Activated B cell treated with CpG ODN at 0.5 μM for 24 hours (primary cell): ENCODE measurements around the gene SART3. TPM values are rescaled to one million over a fixed set of nuclear protein-coding genes. Genes with fewer than 3 reads are reported as not detected.

ENCODE experiments used
- ATAC-seq: fragments of 200-7000 bp; cut with Tn5 transposase; one replicate; pipeline ENCODE4 v1.10.0; 2021; ENCODE audit warnings: low read depth, mild to moderate bottlenecking, moderate library complexity
- CTCF ChIA-PET: fragments of 350-600 bp; sonication (Branson Sonifier 250); formaldehyde crosslinking; loops from one replicate; lab custom pipeline; 2021; ENCODE audit warnings: antibody characterized with exemption; lab: Charles Lee
- POLR2A ChIA-PET: fragments of 350-600 bp; sonication (Branson Sonifier 250); formaldehyde crosslinking; loops from one replicate; lab custom pipeline; 2021; ENCODE audit warnings: antibody characterized with exemption; lab: Charles Lee
- DNase-seq: peaks from one replicate; pipeline ENCODE4 v3.0.0; 2022
- H3K27ac Mint-ChIP-seq: one replicate; pipeline ENCODE4 v1.8.0; 2020; ENCODE audit warnings: mixed read lengths
- H3K27me3 Mint-ChIP-seq: one replicate; pipeline ENCODE4 v1.8.0; 2021; ENCODE audit warnings: mixed read lengths
- H3K36me3 Mint-ChIP-seq: one replicate; pipeline ENCODE4 v1.8.0; 2021; ENCODE audit warnings: low read depth, mixed read lengths
- H3K4me1 Mint-ChIP-seq: one replicate; pipeline ENCODE4 v1.8.0; 2021; ENCODE audit warnings: mixed read lengths
- H3K4me3 Mint-ChIP-seq: one replicate; pipeline ENCODE4 v1.8.0; 2020; ENCODE audit warnings: mild to moderate bottlenecking, mixed read lengths
- H3K9me3 Mint-ChIP-seq: one replicate; pipeline ENCODE4 v1.8.0; 2020; ENCODE audit warnings: mixed read lengths
- intact Hi-C: fragments of 100-400 bp; cut with micrococcal nuclease; formaldehyde crosslinking; loops from one replicate; pipeline ENCODE4 v1.15.1; 2024
- total RNA-seq: library from RNA; stranded (reverse); gene quantifications from 2 replicates; pipeline ENCODE4 v1.2.3, GENCODE V29; 2022
- TF ChIP-seq, protein P1 (sequence below): fragments of 200-600 bp; IDR thresholded peaks from one replicate; pipeline ENCODE4 v1.8.0; 2022; ENCODE audit warnings: antibody characterized with exemption, mild to moderate bottlenecking

The SART3 gene
- total RNA-seq, 1 donor from 2014 or later: 107 TPM

DNA sequence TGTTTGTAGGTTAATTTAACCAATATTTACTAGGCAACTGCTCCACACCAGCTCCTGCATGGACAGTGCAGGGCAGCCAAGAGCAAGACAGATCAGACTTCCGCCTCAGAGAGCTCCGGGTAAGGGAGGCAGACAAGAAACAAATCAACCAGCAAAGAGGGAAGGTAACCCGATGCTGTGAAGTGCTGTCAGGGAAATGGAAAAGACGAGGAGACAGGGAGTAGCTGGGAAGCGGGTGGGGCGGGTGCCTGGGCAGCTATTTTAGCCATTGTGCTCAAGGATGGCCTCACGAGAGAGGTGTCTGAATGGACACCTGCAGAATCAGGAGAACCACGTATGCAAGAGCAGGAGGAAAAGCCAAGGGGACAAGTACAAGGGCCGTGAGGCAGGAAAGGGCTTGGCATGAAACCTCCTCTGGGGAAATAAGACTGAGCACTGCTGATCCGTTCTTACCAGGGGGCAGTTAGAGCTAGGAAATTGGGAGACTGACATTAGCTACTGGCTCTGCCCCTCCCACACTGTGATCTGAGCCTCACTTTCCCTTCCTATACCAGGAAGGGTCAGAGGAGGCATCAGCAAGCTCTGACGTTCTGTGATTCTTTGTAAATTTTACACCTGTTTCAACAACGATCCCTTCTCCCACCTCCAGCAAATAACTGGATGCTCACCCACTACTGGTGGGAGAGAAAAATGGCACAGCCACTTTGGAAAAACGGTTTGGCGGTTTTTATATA, 43.4 kb upstream of the SART3 start:
- intact Hi-C loops: no loop called here
- ChIA-PET POLR2A (no interaction called here), CTCF (interaction anchor here (0.8 kb wide), 1 partner anchor 13 kb away, joined by 3 read pairs; no protein-coding TSS in a partner anchor)
- TF ChIP-seq, protein P1, sequence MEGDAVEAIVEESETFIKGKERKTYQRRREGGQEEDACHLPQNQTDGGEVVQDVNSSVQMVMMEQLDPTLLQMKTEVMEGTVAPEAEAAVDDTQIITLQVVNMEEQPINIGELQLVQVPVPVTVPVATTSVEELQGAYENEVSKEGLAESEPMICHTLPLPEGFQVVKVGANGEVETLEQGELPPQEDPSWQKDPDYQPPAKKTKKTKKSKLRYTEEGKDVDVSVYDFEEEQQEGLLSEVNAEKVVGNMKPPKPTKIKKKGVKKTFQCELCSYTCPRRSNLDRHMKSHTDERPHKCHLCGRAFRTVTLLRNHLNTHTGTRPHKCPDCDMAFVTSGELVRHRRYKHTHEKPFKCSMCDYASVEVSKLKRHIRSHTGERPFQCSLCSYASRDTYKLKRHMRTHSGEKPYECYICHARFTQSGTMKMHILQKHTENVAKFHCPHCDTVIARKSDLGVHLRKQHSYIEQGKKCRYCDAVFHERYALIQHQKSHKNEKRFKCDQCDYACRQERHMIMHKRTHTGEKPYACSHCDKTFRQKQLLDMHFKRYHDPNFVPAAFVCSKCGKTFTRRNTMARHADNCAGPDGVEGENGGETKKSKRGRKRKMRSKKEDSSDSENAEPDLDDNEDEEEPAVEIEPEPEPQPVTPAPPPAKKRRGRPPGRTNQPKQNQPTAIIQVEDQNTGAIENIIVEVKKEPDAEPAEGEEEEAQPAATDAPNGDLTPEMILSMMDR: no peak
- no peak for DNase-seq
- Mint-ChIP-seq H3K36me3 (no peaks in the 10 kb centered on the region), H3K4me1 (no peaks in the 10 kb centered on the region), H3K4me3 (no peak overlapping the region), H3K27ac (no peak overlapping the region), H3K27me3 (peaks cover 8% of the 10 kb centered on the region), H3K9me3 (no peaks in the 10 kb centered on the region)
- ATAC-seq: no peak

DNA sequence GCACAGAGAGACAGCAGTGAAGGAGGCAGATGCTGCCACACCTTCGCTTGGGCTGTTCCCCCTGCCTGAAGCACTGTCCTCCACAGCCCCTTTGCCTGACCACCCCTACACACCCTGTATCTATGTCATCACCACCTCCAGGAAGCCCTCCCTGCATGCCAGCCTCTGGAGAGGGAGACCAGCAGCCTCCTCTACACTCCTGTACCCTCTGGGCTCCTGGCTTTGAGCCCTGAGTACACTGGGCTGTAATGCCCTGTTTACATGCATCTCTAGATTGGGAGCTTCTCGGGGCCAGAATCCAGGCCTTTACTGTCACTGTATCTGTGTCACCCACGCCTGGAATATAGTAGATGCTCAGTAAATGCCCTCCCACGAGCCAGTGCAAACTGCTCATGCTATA, 42.8 kb upstream of the SART3 start:
- Mint-ChIP-seq H3K9me3 (no peaks in the 10 kb centered on the region), H3K4me3 (no peak overlapping the region), H3K4me1 (no peaks in the 10 kb centered on the region), H3K27me3 (peaks cover 8% of the 10 kb centered on the region), H3K27ac (no peak overlapping the region), H3K36me3 (no peaks in the 10 kb centered on the region)
- CTCF ChIA-PET: interaction anchor here (0.8 kb wide), 1 partner anchor 14 kb away, joined by 3 read pairs; no protein-coding TSS in a partner anchor
- TF ChIP-seq, protein P1: no peak
- intact Hi-C loops: no loop called here
- ATAC-seq: no peak
- POLR2A ChIA-PET: no interaction called here
- no peak for DNase-seq

DNA sequence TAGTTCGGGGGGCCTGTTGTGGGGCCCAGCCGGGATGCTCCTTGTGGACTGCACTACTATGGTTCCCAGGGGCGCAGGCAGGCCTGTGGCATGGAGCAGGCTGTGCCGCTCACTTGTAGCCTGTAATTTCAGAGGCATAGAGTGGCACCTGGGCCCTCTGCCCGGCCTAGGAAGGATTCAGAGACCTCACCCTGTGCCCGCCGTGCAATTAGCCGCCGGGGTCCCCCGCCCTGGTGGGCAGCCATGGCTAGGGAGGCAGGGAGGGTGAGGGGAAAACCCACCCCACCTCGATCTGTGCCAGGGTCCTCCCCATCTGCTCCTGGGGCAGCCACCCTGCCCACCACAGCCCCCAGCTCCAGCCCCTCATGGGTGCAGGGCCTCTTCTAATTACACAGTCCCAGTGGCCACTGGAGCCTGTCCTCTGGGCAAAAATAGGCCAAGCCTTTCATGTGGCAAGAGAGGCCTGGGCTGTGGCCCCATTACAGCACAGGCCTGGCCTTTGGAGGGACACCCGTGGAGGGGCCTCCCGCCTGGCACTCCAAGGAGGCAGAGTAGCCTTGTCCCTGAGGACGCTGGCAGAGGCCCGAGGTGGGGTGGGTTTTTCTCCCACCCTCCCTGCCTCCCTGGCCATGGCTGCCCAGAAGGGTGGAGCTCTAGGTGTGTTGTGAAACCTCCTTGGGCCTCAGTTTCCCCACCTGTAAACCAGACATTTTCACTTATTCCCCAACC, 42.2 kb upstream of the SART3 start:
- no peak overlapping the region for H3K4me3 Mint-ChIP-seq
- ATAC-seq: no peak
- no peaks in the 10 kb centered on the region for H3K36me3 Mint-ChIP-seq
- TF ChIP-seq, protein P1: no peak
- no peak for DNase-seq
- intact Hi-C loops: no loop called here
- ChIA-PET POLR2A (no interaction called here), CTCF (no interaction called here)
- H3K27ac Mint-ChIP-seq: no peak overlapping the region
- no peaks in the 10 kb centered on the region for H3K9me3 Mint-ChIP-seq
- H3K4me1 Mint-ChIP-seq: no peaks in the 10 kb centered on the region
- peaks cover 3% of the 10 kb centered on the region for H3K27me3 Mint-ChIP-seq

DNA sequence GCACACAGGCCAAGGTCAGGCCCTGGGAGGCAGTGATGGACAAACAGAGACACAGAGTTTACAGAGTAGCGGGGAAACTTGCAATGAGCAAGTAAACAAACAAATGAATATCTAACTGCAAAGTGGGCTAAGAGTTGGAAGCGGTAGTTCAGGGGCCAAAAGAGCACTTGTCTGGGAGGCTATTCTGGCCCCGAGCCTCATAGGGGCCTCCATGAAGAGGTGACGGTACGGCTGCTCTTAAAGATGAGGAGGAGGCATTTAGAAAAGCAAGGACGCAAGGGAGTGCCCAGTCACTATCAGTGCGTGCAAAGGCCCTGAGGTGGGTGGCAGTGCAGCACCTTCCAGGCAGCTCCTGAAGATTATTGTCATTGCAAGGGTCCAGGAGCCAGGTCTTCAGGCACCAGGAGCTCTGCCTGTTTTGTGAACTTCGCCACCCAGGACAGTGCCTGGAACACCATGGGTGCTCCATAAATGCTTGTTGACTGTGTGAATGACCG, 41.3 kb upstream of the SART3 start:
- intact Hi-C loops: no loop called here
- ATAC-seq (no peak), DNase-seq (no peak)
- Mint-ChIP-seq H3K9me3 (no peaks in the 10 kb centered on the region), H3K27ac (no peak overlapping the region), H3K4me1 (no peaks in the 10 kb centered on the region), H3K36me3 (no peaks in the 10 kb centered on the region), H3K27me3 (no peaks in the 10 kb centered on the region), H3K4me3 (no peak overlapping the region)
- POLR2A ChIA-PET: no interaction called here
- TF ChIP-seq, protein P1: no peak
- CTCF ChIA-PET: no interaction called here

DNA sequence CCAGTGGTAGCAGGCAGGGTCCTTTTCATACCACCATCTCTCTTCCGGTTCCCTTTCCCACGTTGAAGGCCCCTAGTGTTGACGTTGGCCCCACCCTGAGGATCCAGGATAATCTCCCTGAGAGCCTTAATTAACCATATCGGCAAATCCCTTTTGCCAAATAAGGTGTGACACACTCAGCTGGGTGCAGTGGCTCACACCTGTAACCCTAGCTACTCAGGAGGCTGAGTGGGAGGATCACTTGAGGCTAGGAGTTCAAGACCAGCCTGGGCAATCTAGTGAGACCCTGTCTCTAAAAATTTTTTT, 39.7 kb upstream of the SART3 start:
- no peak for DNase-seq
- intact Hi-C loops: no loop called here
- Mint-ChIP-seq H3K27me3 (no peaks in the 10 kb centered on the region), H3K4me1 (no peaks in the 10 kb centered on the region), H3K9me3 (no peaks in the 10 kb centered on the region), H3K36me3 (no peaks in the 10 kb centered on the region), H3K4me3 (no peak overlapping the region), H3K27ac (no peak overlapping the region)
- ChIA-PET POLR2A (interaction anchor here (0.7 kb wide), 1 partner anchor 18 kb away, joined by 3 read pairs; no protein-coding TSS in a partner anchor), CTCF (no interaction called here)
- TF ChIP-seq, protein P1: no peak
- ATAC-seq: no peak
